Stimulated activated CD8-positive, alpha-beta memory T cell treated with anti-CD3 and anti-CD28 coated beads, Interleukin-15, amount 100 ng/mL, for 48 hours (primary cell): ENCODE results near the gene SRL.
"Not testable (repeated sequence)": the region's sequence is repeated elsewhere in the genome, so short reads cannot be mapped to it uniquely, and the experiment has no call there.

Experiments
- DNase-seq, 2 donors: peaks; one replicate each; pipeline ENCODE4 v3.0.0-alpha.2; 2020; ENCODE audit warnings: low read depth in 2 of 2

The SRL gene

DNA sequence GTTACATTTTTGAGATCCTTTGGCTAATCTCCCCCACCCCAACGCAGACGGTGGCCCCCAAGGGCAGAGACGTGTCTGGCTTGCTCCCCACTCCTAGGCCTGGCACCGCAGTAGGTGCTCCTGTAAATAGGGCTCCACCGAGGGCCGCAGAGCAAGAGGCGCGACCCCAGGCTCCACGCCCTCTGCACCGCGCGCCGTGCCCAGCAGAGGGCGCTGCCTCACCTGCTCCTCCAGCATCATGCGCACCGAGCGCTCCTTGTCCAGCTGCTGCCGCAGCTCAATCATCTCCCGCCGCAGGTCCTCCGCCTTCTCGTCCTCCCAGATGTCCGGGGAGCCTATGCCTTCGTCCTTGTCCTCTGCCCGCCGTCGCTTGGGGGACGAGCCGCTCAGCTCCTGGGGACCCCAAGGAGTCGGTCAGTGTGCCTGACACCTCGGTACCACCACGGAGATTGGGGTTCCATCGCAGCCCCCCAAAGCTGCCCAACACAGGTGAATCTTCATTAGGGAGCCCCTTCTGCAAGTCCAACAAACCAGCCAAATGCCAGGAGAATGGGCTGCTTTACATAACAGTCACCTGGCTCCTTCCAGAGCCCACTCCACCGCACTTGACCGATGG lies 19.8 kb upstream of the SRL start:
- DNase-seq: peak; percentile 19 to 25

DNA sequence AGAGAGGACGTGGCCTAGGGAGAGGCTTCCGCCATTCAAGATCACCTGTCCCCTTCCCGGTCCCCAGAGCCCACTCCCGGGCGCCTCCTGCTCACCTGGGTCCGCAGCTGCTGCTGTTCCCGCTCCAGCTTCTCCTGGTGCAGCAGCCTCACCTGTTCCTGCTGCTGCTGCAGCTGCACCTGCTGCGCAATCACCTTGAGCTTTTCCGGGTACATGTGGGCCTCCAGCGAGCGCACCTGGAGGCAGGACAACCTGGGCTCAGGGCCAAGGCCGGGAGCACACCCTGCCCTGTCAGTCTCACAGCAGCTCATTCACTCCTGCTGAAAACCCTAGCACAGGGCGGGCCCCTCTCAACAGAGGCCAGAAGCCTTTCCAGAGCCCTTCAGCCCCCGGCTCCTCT lies 18.5 kb upstream of the SRL start:
- no peak for DNase-seq

- no peak for DNase-seq
These were observed 16.0 kb upstream of the SRL start for GRCh38 chr16:4257646-4258556.

DNA sequence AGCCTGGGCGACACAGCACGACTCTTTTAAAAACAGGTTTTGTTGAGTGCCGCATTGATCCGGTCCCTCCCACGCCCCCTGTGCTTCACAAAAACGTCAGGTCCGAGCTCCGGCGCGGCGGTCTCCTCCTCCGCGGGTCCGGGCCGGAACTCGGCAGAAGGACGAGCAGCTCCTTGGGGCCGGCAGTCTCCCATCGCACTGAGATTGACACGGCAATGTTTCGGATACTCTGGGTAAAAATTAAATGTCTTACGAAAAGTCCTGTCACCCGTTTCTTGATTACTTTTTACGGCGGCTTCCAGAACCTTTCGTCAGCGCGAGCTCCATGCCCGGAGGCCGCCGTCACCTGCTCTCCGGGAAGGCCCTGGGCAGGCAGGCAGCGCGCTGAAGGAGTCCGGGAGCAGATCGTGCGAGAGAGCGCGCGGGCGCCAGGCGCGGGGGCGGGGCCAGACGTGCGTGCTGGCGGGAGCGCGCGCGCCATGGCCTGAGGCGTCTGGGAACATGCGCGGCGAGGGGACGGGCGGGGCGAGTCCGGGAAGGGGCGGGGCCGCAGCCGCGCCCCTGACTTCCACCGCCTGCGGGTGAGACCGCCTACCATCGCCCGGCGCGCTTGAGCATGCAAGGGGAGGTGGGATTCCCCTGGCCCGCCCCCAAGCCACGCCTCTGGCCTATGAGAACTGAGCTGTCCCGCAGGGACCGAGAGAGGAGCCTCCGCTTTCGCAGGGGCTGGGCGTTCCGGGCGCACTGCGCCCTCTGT lies 11.7 kb upstream of the SRL start:
- peak; percentile 99 to 100 for DNase-seq

DNA sequence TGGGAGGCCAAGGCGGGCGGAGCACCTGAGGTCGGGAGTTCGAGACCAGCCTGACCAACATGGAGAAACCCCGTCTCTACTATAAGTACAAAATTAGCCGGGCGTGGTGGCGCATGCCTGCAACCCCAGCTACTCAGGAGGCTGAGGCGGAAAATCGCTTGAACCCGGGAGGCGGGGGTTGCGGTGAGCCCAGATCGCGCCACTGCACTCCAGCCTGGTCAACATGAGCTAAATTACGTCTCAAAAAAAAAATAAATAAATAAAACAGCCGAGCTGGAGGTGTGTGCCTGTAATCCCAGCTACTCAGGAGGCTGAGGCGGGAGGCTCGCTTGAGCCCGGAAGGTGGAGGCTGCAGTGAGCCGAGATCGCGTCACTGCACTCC lies 11.1 kb upstream of the SRL start:
- DNase-seq: not testable (repeated sequence)

- no peak for DNase-seq
These were observed 7.8 kb upstream of the SRL start for GRCh38 chr16:4249530-4250308.

- no peak for DNase-seq
These were observed 5.5 kb upstream of the SRL start for GRCh38 chr16:4247460-4247784.

GRCh38 chr16:4246777-4247459 lies 5.0 kb upstream of the SRL start:
- DNase-seq: no peak

DNA sequence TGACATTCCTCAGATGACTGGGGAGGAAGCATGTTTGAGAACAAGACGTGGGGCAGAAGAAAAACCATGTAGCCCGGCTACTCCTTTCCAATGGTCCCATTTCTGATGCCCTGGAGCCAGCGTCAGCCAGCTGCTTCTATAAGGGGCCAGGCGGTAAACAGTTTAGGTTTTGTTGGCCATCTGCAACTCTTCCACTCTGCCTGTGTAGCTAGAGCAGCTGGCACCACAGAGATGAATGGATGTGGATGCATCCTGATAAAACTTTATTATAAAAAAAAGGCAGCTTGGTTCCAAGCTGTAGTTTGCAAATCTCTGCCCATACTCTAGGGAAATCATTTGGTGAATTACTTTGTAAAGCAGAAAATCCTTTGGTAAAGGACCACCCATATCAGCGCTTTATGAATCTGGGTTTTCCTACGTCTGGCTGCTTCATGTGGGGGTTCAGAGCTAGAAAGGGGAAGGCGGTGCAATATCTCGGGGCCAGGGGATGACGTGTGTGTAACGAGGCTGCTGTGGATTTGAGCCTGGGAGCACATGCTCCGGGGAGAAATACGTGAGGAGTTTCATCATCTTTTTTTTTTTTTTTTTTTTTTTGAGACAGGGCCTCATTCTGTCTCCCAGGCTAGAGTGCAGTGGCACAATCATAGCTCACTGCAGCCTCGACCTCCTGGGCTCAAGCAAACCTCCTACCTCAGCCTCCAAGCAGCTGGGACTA lies 3.4 kb upstream of the SRL start:
- no peak for DNase-seq

DNA sequence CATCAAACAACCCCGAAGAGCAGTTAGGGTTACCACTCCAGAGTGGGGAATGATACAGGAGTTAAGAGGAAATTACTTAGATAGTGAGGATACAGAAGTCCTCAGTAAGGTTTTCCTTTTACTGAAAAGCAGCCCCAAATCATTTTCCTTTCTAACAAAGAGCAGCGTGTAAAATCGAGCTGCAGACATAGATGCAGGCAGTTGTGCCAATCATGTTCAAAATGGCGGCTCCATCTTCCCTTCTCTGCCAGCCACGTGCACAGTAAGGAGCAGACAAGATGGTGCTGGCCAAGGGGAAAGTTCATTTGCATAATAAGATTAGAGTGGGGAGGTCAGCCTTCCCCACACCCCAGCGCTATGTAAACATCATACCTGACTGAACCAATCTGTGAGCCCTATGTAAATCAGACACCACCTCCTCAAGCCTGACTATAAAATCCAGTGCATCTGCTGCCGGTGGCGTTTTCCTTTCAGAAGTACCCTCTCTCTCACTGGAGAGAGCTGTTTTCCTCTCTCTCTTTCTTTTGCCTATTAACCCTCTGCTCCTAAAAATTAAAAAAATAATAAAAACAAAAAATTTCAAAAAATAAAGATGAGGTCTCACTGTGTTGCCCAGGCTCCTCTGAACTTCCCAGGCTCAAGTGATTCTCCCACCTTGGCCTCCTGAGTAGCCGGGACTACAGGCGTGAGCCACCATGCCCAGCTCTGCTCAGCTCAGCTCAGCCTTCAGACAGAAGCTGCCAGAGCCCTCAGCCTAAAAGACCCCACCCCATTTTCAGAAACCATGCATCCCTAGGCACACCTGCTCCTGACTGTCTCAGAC lies 2.6 kb upstream of the SRL start:
- no peak for DNase-seq

DNA sequence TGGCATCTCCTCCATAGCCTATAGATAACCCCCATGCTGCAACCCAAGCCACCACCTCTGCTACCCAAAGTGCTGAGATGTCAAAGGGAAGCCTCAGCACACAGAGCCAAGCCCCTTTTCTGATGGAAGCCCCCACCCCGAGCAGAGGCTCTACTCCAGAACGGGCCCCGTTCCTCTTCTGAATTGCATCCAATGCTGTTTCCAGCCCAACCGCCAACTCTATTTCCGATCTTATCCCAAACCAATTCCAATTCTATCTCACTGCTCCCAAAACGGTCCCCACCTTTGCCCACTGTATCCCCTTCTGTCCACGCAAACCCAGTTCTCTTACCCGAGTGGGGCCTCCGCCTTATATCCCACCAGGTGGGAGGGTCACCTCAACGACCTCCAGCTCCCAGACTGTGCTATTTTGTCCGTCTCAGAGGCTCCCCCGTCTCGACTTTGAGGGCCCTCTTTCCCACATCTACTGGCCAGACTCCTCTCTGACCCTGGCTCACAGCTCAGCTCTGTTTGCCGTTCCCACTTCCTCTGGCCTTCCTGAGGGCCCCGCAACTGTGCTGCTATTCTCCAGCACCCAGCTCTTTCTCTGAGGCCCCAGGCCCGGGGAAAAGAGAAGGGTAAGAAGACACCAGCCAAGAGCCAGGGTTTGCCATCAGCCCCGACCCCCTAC lies 487 bp downstream of the SRL start:
- no peak for DNase-seq

GRCh38 chr16:4240624-4241023 lies 1.3 kb downstream of the SRL start:
- DNase-seq: no peak

- DNase-seq: no peak
These were observed 2.2 kb downstream of the SRL start for GRCh38 chr16:4239682-4240175.

GRCh38 chr16:4239020-4239419 lies 2.9 kb downstream of the SRL start:
- no peak for DNase-seq

- no peak for DNase-seq
These were observed 8.4 kb downstream of the SRL start for GRCh38 chr16:4233431-4233830.

GRCh38 chr16:4232541-4233386 lies 9.1 kb downstream of the SRL start:
- no peak for DNase-seq

- DNase-seq: no peak
These were observed 10.0 kb downstream of the SRL start for GRCh38 chr16:4231886-4232285.

DNA sequence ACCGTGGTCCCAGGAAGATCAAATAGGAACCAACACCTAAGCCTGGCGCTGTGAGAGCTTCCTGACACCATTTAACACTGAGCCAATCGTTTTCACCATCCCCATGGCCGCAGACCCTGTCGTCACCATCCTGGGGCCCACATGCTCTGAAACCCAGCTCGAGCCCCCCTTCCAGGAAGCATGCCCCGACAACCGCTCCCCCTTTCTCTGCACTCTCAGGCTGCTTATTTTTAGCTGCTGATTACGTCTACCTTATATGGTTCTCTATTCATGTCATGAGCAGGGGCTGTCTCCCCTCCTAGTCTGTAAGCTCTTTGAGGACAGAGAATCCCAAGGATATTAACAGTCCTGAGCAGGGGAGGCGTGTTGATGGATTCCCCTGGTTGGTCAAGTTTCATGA lies 10.5 kb downstream of the SRL start:
- DNase-seq: no peak
